GM12874 (cell line): ENCODE data around the gene PAM.
A peak's percentile ranks its signal among the peaks of the same experiment; 100 is the strongest.

Experiments used
- CTCF ChIP-seq: IDR thresholded peaks from 2 replicates; pipeline ENCODE4 v1.5.1; 2011; ENCODE audit warnings: low read depth, mild to moderate bottlenecking, control low read depth, low read length, moderate library complexity; ENCODE audit not compliant: insufficient read depth

PAM gene

GRCh38 chr5:103034662-103035392, 279.7 kb downstream of the PAM start:
- no peak for TF ChIP-seq CTCF

GRCh38 chr5:103035701-103036100, 280.6 kb downstream of the PAM start:
- TF ChIP-seq CTCF, result no peak

GRCh38 chr5:103036601-103037000, 281.5 kb downstream of the PAM start:
- no peak for TF ChIP-seq CTCF

- no peak for TF ChIP-seq CTCF
Observed at GRCh38 chr5:103037673-103038455, 282.8 kb downstream of the PAM start.

- TF ChIP-seq CTCF, result peak; percentile 29; the same call in 1 of the 2 replicates
Observed at GRCh38 chr5:103041071-103041676, 286.1 kb downstream of the PAM start.

- TF ChIP-seq CTCF, result no peak
Observed at GRCh38 chr5:103057208-103058130, 302.4 kb downstream of the PAM start.
